HG03460 (cell line): Measurements from ENCODE around the gene PCDHA13.
"Not testable (repeated sequence)": the region's sequence is repeated elsewhere in the genome, so short reads cannot be mapped to it uniquely, and the experiment has no call there.

Experiments used
- ATAC-seq: cut with Tn5 transposase; IDR thresholded peaks from one replicate; pipeline ENCODE4 v1.9.1; 2021; ENCODE audit not compliant: unreplicated experiment

PCDHA13 gene

GRCh38 chr5:140881889-140882590 is at the start of gene PCDHA13:
TSS of gene PCDHA13 (plus strand) at chr5:140882124. CDS start at chr5:140882269, 145 bp downstream.
- no peak for ATAC-seq

- ATAC-seq, result no peak
These were observed 47.9 kb upstream of the PCDHA13 start, which contains the start of gene PCDHA7 for GRCh38 chr5:140833993-140834392. TSS of gene PCDHA7 (plus strand) at chr5:140834269. CDS start at chr5:140834384, 115 bp downstream.

- not testable (repeated sequence) for ATAC-seq
These were observed 47.4 kb upstream of the PCDHA13 start for GRCh38 chr5:140834439-140835008.

- no peak for ATAC-seq
These were observed 46.1 kb upstream of the PCDHA13 start for GRCh38 chr5:140835622-140836510.

- no peak for ATAC-seq
These were observed 40.7 kb upstream of the PCDHA13 start, which contains the start of gene PCDHA8 for GRCh38 chr5:140840978-140841962. TSS of gene PCDHA8 (plus strand) at chr5:140841187. CDS start at chr5:140841322, 135 bp downstream.

GRCh38 chr5:140842798-140843733 is 38.9 kb upstream of the PCDHA13 start:
- ATAC-seq, result no peak

GRCh38 chr5:140848139-140849102 is 33.5 kb upstream of the PCDHA13 start, which contains the start of gene PCDHA9:
TSS of gene PCDHA9 (plus strand) at chr5:140848382. CDS start at chr5:140848496, 114 bp downstream.
- ATAC-seq, result not testable (repeated sequence)

- not testable (repeated sequence) for ATAC-seq
These were observed 31.9 kb upstream of the PCDHA13 start for GRCh38 chr5:140849831-140850634.

- no peak for ATAC-seq
These were observed 25.9 kb upstream of the PCDHA13 start, which contains the start of gene PCDHA10 for GRCh38 chr5:140855772-140856674. TSS of gene PCDHA10 (plus strand) at chr5:140855897. CDS start at chr5:140856049, 152 bp downstream.

GRCh38 chr5:140857177-140857986 is 24.5 kb upstream of the PCDHA13 start:
- ATAC-seq, result no peak

- no peak for ATAC-seq
These were observed 24.0 kb upstream of the PCDHA13 start for GRCh38 chr5:140857987-140858240.

GRCh38 chr5:140862441-140863295 is 19.3 kb upstream of the PCDHA13 start:
- ATAC-seq, result no peak

GRCh38 chr5:140868721-140869554 is 13.0 kb upstream of the PCDHA13 start, which contains the start of gene PCDHA11:
TSS of gene PCDHA11 (plus strand) at chr5:140868957. CDS start at chr5:140869104, 147 bp downstream.
- no peak for ATAC-seq

GRCh38 chr5:140869555-140869886 is 12.4 kb upstream of the PCDHA13 start:
- ATAC-seq, result no peak
